HepG2 (cell line): ENCODE data around the gene SGTB. TPM values are rescaled to one million over a fixed set of nuclear protein-coding genes. Genes with fewer than 3 reads are reported as not detected.
A peak's percentile ranks its signal among the peaks of the same experiment; 100 is the strongest.

Experiments used
- ATAC-seq: fragments of 200-7000 bp; cut with Tn5 transposase; 3 replicates; pipeline ENCODE4 v1.9.1; 2020; ENCODE audit warnings: mild to moderate bottlenecking, moderate library complexity
- BruUV-seq: library from RNA; stranded (reverse); fragments of 400-500 nt; replicated peaks from 2 replicates; lab custom pipeline; 2021; lab: Mats Ljungman, UMichigan
- CTCF ChIA-PET: fragments of 300-600 bp; formaldehyde crosslinking; extraction: SDS; loops from one replicate; lab custom pipeline; 2021; ENCODE audit warnings: low total read pairs, inconsistent platforms, low intra/inter-chr PET ratio; lab: Yijun Ruan, JAX
- POLR2A ChIA-PET: fragments of 350-600 bp; sonication (Branson Sonifier 250); formaldehyde crosslinking; loops from one replicate; lab custom pipeline; 2020; ENCODE audit warnings: antibody characterized with exemption, inconsistent platforms; lab: Yijun Ruan, JAX
- DNase-seq: peaks from one replicate; pipeline ENCODE4 v3.0.0-alpha.2; 2015; ENCODE audit warnings: low spot score
- FAIRE-seq: peaks from 3 replicates; lab custom pipeline; 2011; peaks lifted over from hg19 to GRCh38; lab: Jason Lieb, UNC
- H2AFZ ChIP-seq: one replicate; pipeline ENCODE4 v1.6.1; 2011; ENCODE audit warnings: low read length, inconsistent platforms
- H3K27ac ChIP-seq: fragments of 300-600 bp; 3 replicates; pipeline ENCODE4 v1.8.0; 2011; ENCODE audit warnings: mixed run types, mild to moderate bottlenecking, mixed read lengths, low read length, inconsistent platforms; ENCODE audit not compliant: insufficient read depth; ENCODE audit errors: extremely low read length
- H3K27me3 ChIP-seq, 2 experiments: fragments of 200-600 bp in 1 of 2; 2 replicates in 1 of 2; 3 replicates in 1 of 2; pipeline versions ENCODE4 v1.6.0 to v1.8.0; 2011; ENCODE audit warnings: low read length in 2 of 2, mild to moderate bottlenecking in 2 of 2, moderate library complexity in 2 of 2, inconsistent platforms in 1 of 2; ENCODE audit not compliant: insufficient read depth in 2 of 2, control insufficient read depth in 1 of 2
- H3K36me3 ChIP-seq, 2 experiments: fragments of 200-600 bp in 1 of 2; replicated peaks in 1 of 2; 2 replicates in 1 of 2; 3 replicates in 1 of 2; pipeline versions ENCODE4 v1.5.1 to v1.8.0; 2011; ENCODE audit warnings: low read length in 2 of 2, inconsistent platforms in 1 of 2; ENCODE audit not compliant: insufficient read depth in 2 of 2, control insufficient read depth in 1 of 2
- H3K4me1 ChIP-seq: 2 replicates; pipeline ENCODE4 v1.5.1; 2012; ENCODE audit warnings: low read length, inconsistent platforms; ENCODE audit not compliant: insufficient read depth
- H3K4me2 ChIP-seq: 2 replicates; pipeline ENCODE4 v1.6.0; 2011; ENCODE audit warnings: low read depth, low read length, inconsistent platforms
- H3K4me3 ChIP-seq, 3 experiments: fragments of 200-600 bp in 1 of 3; sonication (generic), shearing (Covaris generic) in 1 of 3; replicated peaks in 1 of 3; 2 replicates each; pipeline ENCODE4 v1.5.1; 2011 to 2016; ENCODE audit warnings: low read length in 3 of 3, inconsistent platforms in 2 of 3, low read depth in 2 of 3, mild to moderate bottlenecking in 2 of 3, control low read depth in 1 of 3, mixed read lengths in 1 of 3; ENCODE audit not compliant: insufficient read depth in 1 of 3
- H3K79me2 ChIP-seq: one replicate; pipeline ENCODE4 v1.6.1; 2011; ENCODE audit warnings: low read length, inconsistent platforms; ENCODE audit not compliant: insufficient read depth
- H3K9ac ChIP-seq: 2 replicates; pipeline ENCODE4 v1.6.0; 2011; ENCODE audit warnings: mild to moderate bottlenecking, low read depth, low read length, inconsistent platforms; ENCODE audit not compliant: insufficient read depth
- H3K9me3 ChIP-seq: 2 replicates; pipeline ENCODE4 v1.5.1; 2012; ENCODE audit warnings: mild to moderate bottlenecking, low read length
- H4K20me1 ChIP-seq: 2 replicates; pipeline ENCODE4 v1.6.0; 2011; ENCODE audit warnings: inconsistent platforms, mild to moderate bottlenecking, low read length, moderate library complexity; ENCODE audit not compliant: insufficient read depth
- FOXM1 ChIP-seq: sonication (generic); formaldehyde crosslinking; IDR thresholded peaks from 2 replicates; pipeline ENCODE4 v1.5.0; 2020; ENCODE audit warnings: missing genetic modification reagents
- IRF2 ChIP-seq: IDR thresholded peaks from 2 replicates; pipeline ENCODE4 v1.6.1; 2018; ENCODE audit warnings: missing genetic modification reagents, missing compliant biosample characterization
- TEAD3 ChIP-seq: optimal IDR thresholded peaks from 2 replicates; pipeline ENCODE3; 2016; ENCODE audit warnings: borderline replicate concordance
- ZMYM4 ChIP-seq: sonication (generic); formaldehyde crosslinking; IDR thresholded peaks from 2 replicates; pipeline ENCODE4 v1.8.1; 2023; ENCODE audit warnings: mild to moderate bottlenecking, missing genetic modification reagents
- ZNF260 ChIP-seq: sonication (generic); formaldehyde crosslinking; IDR thresholded peaks from 2 replicates; pipeline ENCODE4 v1.4.0; 2020; ENCODE audit warnings: missing genetic modification reagents, low read depth, mild to moderate bottlenecking, borderline replicate concordance
- ZNF30 ChIP-seq: sonication (generic); formaldehyde crosslinking; IDR thresholded peaks from 2 replicates; pipeline ENCODE4 v1.5.0; 2020; ENCODE audit warnings: mild to moderate bottlenecking, missing genetic modification reagents
- ZNF749 ChIP-seq: sonication (generic); formaldehyde crosslinking; IDR thresholded peaks from 2 replicates; pipeline ENCODE4 v1.8.0; 2022; ENCODE audit warnings: mild to moderate bottlenecking, missing genetic modification reagents, moderate library complexity, borderline replicate concordance
- WGBS: methylation state at CpG from one replicate; pipeline ENCODE4 v1.1.6; 2017; ENCODE audit warnings: low lambda C conversion rate; 5-methylcytosine and 5-hydroxymethylcytosine counted together
- in situ Hi-C: cut with HindIII; loops from 2 replicates; pipeline ENCODE4 v1.10.0; 2017; ENCODE audit warnings: low pct_unique_long_range_greater_than_20kb; ENCODE audit not compliant: extremely low pct_ligation_motif_present
- intact Hi-C: fragments of 100-400 bp; cut with micrococcal nuclease; formaldehyde crosslinking; loops from one replicate; pipeline ENCODE4 v1.10.0; 2022; ENCODE audit not compliant: unreplicated experiment
- polyA plus RNA-seq, 8 experiments: library from polyadenylated mRNA; depleted of rRNA in 3 of 8; stranded (reverse) in 7 of 8; unstranded in 1 of 8; fragments of >200 nt; fragmentation: Illumina TruSeq in 4 of 8; extraction: Trizol in 4 of 8; gene quantifications; 2 replicates each; pipeline versions ENCODE4 v1.2.1 to v1.2.3, GENCODE V29; 2011 to 2016; ENCODE audit warnings: low read depth in 4 of 8, missing spikeins in 1 of 8, mixed read lengths in 1 of 8; ENCODE audit not compliant: insufficient read depth in 1 of 8
- total RNA-seq, 5 experiments: library from RNA; depleted of rRNA; stranded (reverse); fragments of >200 nt; fragmentation: Illumina TruSeq; extraction: Trizol; gene quantifications; 2 replicates each; pipeline ENCODE4 v1.2.3, GENCODE V29; 2016; ENCODE audit warnings: low read depth in 1 of 5

Gene SGTB
- total and polyA plus RNA-seq, 2 of the 13 experiments (the other 11 are each of a cell fraction or from before 2014, with no cell fraction given): 5.2 to 11.2 TPM

GRCh38 chr5:65749956-65750355, 28.0 kb upstream of the SGTB start:
- intact Hi-C loops: no loop called here
- in situ Hi-C loops: no loop called here

GRCh38 chr5:65749221-65749844, 27.4 kb upstream of the SGTB start:
- no peak for DNase-seq
- no TSS peak for BruUV-seq
- no peaks in the 10 kb centered on the region for H3K9me3 ChIP-seq
- in situ Hi-C loops (no loop called here), intact Hi-C loops (no loop called here)
- WGBS: 4% methylated on average over 1 of the region's 1 CpG
- ChIA-PET POLR2A (no interaction called here), CTCF (no interaction called here)
- no peak overlapping the region for H2AFZ ChIP-seq
- 0 out of 2 replicates have a peak, but pooled peaks have one; percentile 12 for TF ChIP-seq IRF2
- peak; percentile 35; the same call in 1 of the 2 replicates for TF ChIP-seq ZMYM4 (CRISPR knock-in tag)
- no peak for TF ChIP-seq FOXM1
- TF ChIP-seq ZNF30 (CRISPR knock-in tag): no peak
- TF ChIP-seq ZNF749 (CRISPR knock-in tag): no peak
- 0 out of 6 replicates have a peak overlapping the region, but pooled peaks of 1 of the 3 experiments have one; percentile 12 for H3K4me3 ChIP-seq
- H3K36me3 ChIP-seq: no peaks in the 10 kb centered on the region
- ATAC-seq: peak; percentile 80
- peak overlapping the region; percentile 42 for H3K4me2 ChIP-seq
- no peaks in the 10 kb centered on the region for H3K27me3 ChIP-seq
- peaks cover 45% of the 10 kb centered on the region for H3K4me1 ChIP-seq
- H4K20me1 ChIP-seq: no peaks in the 10 kb centered on the region; the same call in 1 of the 2 replicates
- H3K9ac ChIP-seq: no peak overlapping the region
- H3K27ac ChIP-seq: peak overlapping the region; percentile 39
- H3K79me2 ChIP-seq: peaks cover 29% of the 10 kb centered on the region
- FAIRE-seq: peak; percentile 43

More at GRCh38 chr5:65749956-65750355, 28.0 kb upstream of the SGTB start:
- peak; percentile 57 for TF ChIP-seq TEAD3 (CRISPR knock-in tag)
- no peak for TF ChIP-seq ZNF260
- ChIA-PET CTCF (no interaction called here), POLR2A (no interaction called here)
- H3K27ac ChIP-seq: peak overlapping the region; percentile 39
- H2AFZ ChIP-seq: no peak overlapping the region
- H3K9ac ChIP-seq: no peak overlapping the region
- H3K4me3 ChIP-seq: no peak overlapping the region
- no peaks in the 10 kb centered on the region for H3K9me3 ChIP-seq
- BruUV-seq: no TSS peak
- H3K27me3 ChIP-seq: no peaks in the 10 kb centered on the region
- H4K20me1 ChIP-seq: no peaks in the 10 kb centered on the region; the same call in 1 of the 2 replicates
- peaks cover 45% of the 10 kb centered on the region for H3K4me1 ChIP-seq
- no peak overlapping the region for H3K4me2 ChIP-seq
- ATAC-seq (peak; percentile 70), DNase-seq (no peak), FAIRE-seq (no peak)
- H3K36me3 ChIP-seq: no peaks in the 10 kb centered on the region
- WGBS: 80% methylated on average over 5 of the region's 5 CpGs
- H3K79me2 ChIP-seq: peaks cover 26% of the 10 kb centered on the region
